ENCODE measurements around the gene SSH2.

Gene SSH2

GRCh38 chr17:29595943-29596774, 333.9 kb downstream of the SSH2 start:
- no peak for DNase-seq (ENCODE audit: low spot score)
- TF ChIP-seq CTCF (IDR thresholded peaks at IDR 0.05; ENCODE audit: extremely low read depth, missing control alignments), result no peak

DNA sequence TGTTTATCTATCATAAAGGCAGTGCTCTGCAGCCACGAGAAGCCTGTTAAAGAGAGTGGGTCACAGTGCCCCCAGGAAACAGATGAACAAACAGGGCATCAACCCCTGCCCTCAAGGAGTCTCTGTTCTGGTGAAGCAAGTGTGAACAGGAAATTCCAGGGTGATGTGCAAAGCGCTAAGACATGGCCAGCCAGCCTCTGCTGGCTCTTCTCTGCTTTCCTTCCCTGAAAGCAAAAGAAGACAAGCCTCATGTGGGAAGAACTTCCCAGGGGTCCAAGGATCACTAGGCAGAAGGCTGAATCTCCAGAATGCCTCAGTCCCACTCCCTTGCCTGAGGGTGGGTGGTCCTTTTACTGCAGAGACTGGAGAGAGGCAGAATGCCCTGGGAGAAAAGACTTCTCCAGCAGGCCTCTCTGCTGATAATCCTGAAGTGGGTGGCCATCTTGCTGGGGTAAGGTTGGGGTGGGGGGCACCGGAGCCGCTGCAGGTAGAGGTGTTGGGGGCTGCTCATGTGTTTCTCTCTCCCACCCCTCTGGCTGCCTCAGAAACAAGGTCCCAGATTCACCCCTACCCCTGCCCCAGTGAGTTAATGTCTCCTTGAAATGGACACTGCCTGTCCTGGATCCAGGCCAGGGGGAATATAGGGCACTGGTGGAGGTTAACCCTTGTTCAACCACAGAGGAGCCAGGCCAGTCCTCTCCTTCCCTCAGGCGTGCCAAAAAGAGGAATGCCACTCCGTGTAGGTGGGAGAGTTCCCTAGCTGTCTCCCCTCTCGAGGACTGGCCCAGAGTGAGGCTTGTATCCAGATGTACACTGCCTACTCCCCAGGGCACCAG, 334.7 kb downstream of the SSH2 start:
- TF ChIP-seq CTCF (IDR thresholded peaks at IDR 0.05; ENCODE audit: extremely low read depth, missing control alignments), result no peak
- no peak for DNase-seq (ENCODE audit: low spot score)

DNA sequence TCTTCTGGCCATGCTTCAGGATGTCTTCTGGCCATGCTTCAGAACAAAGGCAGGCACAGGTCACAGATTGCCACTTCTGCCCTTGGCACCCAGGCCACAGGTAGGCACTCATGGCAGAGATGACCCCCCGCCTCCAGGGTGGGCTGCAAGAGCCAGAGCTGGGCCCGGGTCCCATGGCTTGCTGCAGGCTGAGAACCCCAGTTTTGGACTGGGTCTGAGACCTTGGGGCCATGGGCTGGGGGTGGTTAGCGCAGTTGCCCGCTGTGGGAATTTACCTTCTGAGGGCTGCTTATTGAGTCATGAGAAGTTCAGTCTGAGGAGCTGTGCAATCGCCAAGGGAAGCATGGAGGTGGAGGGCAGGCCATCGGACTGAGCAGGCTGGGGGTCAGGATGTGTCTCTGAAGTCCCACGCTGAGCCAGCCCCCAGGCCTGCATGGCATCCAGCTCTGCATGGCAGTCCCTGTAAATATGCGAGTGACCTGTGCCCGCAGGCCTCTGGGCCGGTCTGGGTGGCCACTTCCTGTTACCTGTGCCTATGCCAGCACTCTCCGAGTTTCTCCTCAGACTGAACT, 335.4 kb downstream of the SSH2 start:
- TF ChIP-seq CTCF (IDR thresholded peaks at IDR 0.05; ENCODE audit: extremely low read depth, missing control alignments), result no peak
- no peak for DNase-seq (ENCODE audit: low spot score)

DNA sequence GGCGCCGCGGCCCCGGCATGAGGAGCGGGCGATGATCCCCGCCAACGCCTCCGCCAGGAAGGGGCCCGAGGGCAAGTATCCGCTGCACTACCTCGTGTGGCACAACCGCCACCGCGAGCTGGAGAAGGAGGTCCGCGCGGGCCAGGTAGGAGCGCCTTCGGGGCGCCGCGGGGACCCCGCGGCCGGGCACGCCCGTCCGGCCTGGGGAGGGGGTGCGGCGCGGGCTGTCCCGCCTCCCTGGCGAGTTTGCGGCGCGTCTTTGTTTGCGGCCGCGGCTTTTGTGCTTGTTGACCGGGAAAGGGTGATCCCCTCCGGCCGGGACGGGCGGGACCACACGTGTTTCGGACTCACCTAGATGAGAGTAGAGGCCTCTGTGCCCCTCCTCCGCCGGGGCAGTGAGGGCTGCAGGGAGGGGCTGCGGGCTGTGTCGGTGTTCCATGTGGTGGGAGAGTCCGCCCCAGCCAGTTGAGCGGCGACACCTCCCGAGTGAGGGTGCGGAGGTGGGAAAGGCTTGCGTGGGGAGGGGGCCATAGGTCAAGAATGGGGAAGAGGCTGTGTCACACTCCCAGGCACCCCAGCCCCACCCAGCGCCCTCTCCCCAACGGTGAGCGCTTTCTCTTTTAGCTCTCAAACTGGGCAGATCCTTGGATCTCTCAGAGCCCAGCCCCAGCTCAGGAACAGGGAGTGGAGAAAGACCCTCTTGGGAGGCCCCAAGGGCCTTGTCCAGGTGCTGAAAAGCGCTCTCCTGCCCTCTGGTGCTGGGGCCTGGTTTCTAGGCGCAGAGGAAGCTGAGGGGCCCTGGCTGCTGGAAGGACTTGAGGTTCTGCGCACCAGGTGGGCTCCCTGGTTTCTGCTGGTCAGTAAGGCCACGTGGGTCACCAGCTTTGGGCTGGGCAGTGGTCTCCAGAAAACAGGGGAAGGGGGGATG, 336.2 kb downstream of the SSH2 start:
- DNase-seq (ENCODE audit: low spot score), result peak; percentile 46
- TF ChIP-seq CTCF (IDR thresholded peaks at IDR 0.05; ENCODE audit: extremely low read depth, missing control alignments), result peak; percentile 22

DNA sequence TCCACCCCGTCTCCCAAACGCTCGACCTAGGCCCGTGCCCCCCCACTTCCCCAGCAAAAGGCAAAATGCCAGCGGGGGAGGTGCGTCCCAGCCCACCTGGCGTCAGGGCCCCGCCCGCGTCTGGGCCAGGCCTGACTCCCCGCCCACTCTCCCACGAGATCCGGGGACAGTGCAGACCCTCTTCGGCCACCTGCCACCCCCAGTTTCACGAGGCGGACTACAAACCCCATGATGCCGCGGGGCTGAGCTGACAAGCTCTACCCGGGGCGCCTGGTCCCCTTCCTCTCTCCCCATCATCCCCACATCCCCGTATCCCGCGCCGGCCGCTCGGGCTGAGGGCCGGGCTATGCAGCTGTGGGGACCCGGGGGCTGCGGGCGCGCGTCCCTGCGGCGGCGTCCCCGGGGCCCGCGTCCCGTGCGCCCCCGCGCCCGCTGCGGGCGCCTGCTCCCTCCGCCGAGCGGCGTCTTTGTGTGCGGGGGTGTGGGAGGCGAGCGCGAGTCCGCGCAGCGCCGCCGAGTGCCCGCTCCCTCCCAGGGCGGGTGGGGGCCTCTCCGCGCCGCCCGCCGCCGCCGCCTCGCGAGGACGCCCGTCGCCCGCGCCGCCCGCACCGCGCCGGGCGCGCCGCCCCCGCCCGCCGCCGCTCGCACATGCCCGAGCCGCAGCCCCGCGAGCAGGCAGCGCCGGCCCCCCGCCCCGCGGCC, 337.0 kb downstream of the SSH2 start, which contains the start of gene ANKRD13B:
ANKRD13B (plus strand) TSS at position 283 of the 702 bp plus-strand sequence. CDS start 490 bp downstream, outside the sequence.
- peak; percentile 77 for DNase-seq (ENCODE audit: low spot score)

More for the DNA sequence above, 337.0 kb downstream of the SSH2 start, which contains the start of gene ANKRD13B:
- TF ChIP-seq CTCF (IDR thresholded peaks at IDR 0.05; ENCODE audit: extremely low read depth, missing control alignments), result no peak

All from GM20000 (cell line).